Stimulated activated CD8-positive, alpha-beta memory T cell treated with anti-CD3 and anti-CD28 coated beads, Interleukin-12 subunit alpha, Interleukin-12 subunit beta, amount 100 ng/mL, for 24 hours (primary cell): Measurements from ENCODE around the gene TUBGCP3.

Source experiments
- DNase-seq: peaks from one replicate; pipeline ENCODE4 v3.0.0-alpha.2; 2020; ENCODE audit errors: extremely low read depth

Gene TUBGCP3

DNA sequence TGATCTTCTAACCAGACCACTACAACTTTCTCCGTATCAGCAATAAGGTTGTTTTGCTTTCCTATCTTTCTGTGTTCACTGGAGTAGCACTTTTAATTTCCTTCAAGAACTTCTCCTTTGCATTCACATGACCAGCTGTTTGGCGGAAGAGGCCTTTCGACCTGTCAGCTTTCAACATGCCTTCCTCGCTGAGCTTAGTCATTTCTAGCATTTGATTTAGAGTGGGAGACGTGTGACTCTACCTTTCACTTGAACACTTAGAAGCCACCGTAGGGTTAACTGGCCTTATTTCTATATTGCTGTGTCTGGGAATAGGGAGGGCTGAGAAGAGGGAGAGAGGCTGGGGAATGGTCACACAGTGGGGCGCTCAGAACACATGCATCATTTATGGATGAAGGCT, 104.7 kb downstream of the TUBGCP3 start:
- no peak for DNase-seq

GRCh38 chr13:112481458-112481857, 106.5 kb downstream of the TUBGCP3 start:
- no peak for DNase-seq

DNA sequence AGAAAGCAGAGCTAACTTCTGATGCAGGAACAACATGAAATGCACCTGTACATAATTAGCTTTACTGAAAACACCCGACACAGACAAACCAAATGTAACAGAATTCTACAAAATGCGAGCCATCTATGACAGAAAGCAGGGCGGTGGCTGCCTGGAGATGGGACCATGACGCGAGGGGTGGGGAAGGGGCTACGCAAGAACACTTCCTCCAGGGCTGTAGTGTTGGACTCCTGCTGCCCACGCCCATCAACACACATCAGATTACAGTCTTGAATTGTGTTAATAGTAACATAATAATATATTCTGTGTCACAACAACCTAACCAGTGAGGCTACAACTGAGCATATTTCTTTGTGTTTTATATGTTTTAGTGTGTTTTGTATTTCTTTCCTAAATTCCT, 108.6 kb downstream of the TUBGCP3 start:
- DNase-seq, result no peak

- no peak for DNase-seq
Measured at GRCh38 chr13:112477070-112477619, 110.8 kb downstream of the TUBGCP3 start.

GRCh38 chr13:112475889-112476288, 112.1 kb downstream of the TUBGCP3 start:
- DNase-seq, result no peak

- DNase-seq, result no peak
Measured at GRCh38 chr13:112474869-112475268, 113.1 kb downstream of the TUBGCP3 start.

DNA sequence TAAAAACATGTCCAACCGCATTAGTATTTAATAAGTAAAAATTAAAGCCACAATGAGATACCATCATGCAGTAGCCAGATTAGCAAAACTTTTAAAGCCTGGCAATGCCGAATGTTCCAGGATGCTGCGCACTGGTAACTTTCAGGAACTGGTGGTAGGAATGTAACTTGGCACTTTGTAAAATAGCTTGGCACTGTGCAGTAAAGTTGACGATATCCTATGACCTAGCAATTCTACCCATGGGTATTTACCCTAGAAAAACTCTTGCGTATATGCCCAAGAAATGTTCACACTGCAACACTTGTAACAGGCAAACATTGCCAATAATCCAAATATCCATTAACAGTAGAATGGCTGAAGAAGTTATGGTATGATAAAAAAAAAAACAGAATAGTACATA, 114.1 kb downstream of the TUBGCP3 start:
- no peak for DNase-seq

GRCh38 chr13:112469071-112469745, 118.7 kb downstream of the TUBGCP3 start:
- DNase-seq, result no peak

- DNase-seq, result no peak
Measured at GRCh38 chr13:112468069-112468468, 119.9 kb downstream of the TUBGCP3 start.

DNA sequence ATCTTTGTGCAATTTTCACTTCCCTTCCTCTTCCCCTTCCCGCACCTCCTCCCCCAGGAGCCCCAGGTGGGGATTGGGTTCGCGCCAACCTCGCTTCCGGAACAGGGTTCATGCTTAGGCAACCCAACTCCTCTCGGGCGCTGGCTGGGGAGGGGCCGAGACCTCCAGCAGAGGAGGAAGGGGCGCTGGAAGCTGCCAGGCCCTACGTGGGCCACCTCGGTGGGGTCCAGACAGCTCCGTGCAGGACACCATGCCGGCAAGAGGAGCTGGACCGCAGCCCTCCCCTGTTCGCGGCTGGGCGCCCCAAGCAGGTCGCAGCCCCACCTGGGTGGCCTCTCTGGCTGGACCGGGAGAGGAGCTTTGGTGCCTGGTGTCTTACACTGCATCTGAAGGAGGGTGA, 120.7 kb downstream of the TUBGCP3 start:
- no peak for DNase-seq

DNA sequence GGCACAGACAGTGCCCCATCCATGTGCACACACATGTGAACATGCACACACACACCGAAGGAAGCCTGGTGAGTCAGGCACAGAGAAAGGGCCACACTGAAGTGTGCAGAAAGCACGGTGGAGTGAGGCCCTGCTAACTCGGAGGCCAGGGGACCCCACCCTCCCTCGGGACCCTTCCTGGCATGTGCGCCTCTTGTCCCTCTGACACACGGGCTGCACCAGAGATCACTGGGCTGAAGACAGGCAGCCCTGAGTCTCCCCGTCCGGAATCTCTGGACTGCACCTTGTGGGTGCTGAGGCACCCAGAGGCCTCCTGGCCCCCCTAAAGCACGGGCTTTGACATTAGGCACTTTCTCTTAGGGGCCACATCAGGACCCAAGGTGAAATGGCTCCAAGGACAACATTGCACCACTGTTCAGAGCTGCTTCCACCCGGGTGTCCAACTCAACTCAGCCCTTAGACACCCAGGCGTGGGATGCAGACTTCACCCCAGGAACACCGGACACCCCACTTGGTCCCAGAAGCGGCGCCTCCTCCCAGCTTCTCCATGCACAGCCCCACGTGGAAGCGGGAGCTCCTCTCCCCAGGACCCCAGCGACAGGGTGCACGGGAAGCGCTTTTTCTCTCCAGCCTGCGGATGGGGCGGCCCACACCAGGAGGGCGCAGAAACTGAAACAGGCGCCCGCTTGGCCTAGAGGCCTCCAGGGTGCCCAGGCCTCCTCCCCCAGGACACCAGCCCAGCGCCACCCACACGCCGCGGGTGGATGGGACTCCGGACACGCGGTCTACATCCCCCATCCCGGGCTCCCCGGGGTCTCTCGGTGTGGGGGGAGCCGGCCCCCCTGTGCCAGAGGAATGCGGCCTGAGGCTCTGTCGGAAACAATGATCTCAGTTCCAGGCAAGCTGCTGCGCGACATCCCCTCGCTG, 121.6 kb downstream of the TUBGCP3 start:
- no peak for DNase-seq

DNA sequence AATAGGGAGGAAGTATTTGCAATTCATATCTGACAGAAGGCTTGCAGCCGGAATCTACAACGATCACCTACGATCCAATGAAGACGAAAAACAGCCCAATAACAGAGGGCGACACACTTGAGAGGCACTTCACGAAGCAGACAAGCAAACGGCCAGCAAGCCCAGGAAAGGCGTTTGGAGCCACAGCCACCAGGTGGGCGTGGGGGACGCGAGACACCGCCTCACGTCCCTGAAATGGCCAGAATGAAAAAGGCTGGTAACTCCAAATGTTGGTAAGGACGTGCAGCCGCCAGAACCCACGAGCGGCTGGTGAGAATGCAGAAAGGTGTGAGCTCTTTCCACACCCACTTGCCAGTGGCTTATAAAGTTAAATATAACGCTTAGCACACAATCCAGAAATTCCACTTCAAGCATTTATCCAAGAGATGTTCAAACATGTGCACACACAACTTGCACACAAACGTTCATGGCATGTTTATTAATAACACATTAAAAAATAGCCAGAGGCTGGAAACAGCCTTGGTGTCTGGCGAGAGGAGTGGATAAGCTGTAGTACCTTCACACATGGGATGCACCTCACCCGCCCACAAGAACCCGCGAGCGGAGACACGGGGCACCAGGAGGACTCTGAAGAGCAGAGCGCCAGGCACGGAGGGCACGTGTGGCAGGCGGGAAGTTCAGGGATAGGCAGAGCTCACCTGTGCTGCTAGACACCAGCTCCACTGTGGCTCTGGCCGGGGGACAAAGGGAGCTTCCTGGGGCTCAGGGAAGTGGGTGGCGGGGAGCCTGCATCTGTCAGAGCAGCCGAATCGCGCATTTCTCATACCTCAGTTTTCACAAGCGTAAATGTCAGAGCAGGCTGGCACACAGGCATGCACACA, 122.5 kb downstream of the TUBGCP3 start:
- DNase-seq, result no peak

GRCh38 chr13:112464720-112465119, 123.2 kb downstream of the TUBGCP3 start:
- no peak for DNase-seq

DNA sequence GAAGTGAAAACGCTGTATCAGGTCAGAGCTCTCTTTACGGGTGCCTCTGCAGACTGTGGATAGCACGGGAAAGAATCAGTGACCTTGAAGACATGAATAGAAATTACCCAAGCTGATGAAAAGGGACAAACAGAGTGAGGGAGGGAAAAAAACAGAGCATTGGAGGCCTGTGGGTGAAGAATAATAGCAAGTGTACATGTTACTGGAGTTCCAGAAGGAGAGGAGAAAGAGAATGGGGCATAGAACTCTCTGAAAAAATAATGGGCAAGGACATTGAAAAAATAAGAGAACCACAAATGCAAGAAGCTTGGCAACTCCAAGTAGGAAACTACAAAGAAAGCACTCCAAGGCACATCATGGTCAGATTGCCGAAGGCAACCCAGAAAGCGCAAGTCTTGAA, 125.5 kb downstream of the TUBGCP3 start:
- DNase-seq, result no peak

DNA sequence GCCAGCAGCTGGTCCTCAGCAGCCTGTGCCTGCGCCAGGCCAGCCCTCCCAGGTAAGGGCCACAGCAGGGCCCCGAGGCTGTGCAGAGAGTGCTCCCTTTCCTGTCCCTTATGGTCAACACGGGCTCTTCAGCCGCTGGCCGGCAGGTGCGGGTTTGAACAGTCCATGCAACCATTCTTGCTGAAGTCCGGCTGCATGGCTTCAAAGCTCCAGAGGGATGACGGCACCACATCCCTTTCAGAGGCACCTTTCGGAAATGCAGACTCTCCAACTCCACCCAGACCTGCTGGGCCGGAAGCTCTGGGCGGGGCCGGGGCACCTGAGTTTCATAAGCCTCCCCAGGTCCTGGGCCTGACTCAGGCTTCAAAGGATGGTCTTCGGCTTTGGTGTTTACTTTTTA, 130.5 kb downstream of the TUBGCP3 start:
- no peak for DNase-seq

DNA sequence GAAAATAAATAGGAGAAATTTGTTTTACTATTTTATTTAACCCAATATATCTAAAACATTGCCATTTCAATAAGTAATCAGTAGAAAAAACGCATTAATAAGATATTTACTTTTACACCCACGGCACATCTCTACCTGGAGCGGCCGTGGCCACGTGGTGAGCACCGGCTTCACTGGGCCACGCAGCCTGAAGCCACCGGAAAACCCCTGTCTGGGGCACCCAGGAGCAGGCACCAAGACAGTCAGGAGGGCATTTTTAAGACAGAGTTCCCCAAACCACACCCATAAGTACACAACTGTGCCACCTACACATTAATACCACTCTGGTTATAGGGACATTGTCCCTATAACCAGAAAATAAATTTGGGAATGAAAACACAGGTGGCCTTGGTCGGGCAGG, 130.9 kb downstream of the TUBGCP3 start:
- no peak for DNase-seq

GRCh38 chr13:112456138-112457056, 131.6 kb downstream of the TUBGCP3 start:
- DNase-seq, result no peak

DNA sequence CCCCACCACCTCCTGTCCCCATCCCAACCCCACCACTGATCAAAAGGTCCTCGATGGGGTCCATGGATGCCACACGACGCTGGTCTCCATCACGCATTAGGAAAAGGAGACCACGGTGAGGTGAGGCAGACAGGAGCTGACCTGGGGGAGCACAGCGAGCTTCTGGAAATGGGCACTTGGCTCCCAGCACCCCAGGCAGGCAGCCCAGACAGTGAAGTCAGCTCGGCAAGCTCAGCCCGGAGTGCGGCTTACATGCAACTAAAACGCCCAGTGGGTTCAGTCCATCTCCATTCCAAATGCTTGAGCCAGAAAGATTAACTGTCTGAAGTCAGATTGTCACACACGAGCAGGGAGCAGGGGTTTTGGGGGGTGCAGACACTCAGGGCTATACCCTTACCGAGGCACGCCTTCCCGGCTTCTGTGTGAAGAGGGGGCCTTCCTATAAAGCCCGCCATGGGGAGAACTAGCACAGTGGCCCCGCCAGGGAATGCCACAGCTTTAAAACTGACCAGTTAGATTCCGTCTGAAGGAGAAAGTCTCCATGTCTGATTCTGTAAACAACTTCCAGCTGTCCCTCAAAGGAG, 132.4 kb downstream of the TUBGCP3 start:
- no peak for DNase-seq

- DNase-seq, result no peak
Measured at GRCh38 chr13:112454648-112455334, 133.2 kb downstream of the TUBGCP3 start.
